Lower lobe of right lung (tissue), 2 donors: ENCODE data around the gene TMEM218. TPM values are rescaled to one million over a fixed set of nuclear protein-coding genes. Genes with fewer than 3 reads are reported as not detected.
A peak's percentile ranks its signal among the peaks of the same experiment; 100 is the strongest.

Experiments used
- ATAC-seq, 2 donors: fragments of 200-7000 bp; cut with Tn5 transposase; one replicate each; pipeline ENCODE4 v1.9.1; 2020 to 2022; ENCODE audit warnings: mild to moderate bottlenecking in 2 of 2, moderate library complexity in 2 of 2
- DNase-seq: peaks from one replicate; pipeline ENCODE4 v3.0.0-alpha.2; 2020
- H3K27ac ChIP-seq: fragments of 200-600 bp; one replicate; pipeline ENCODE4 v1.8.0; 2022
- H3K27me3 ChIP-seq: fragments of 200-600 bp; one replicate; pipeline ENCODE4 v1.8.0; 2022; ENCODE audit warnings: low read depth
- H3K36me3 ChIP-seq: fragments of 200-600 bp; one replicate; pipeline ENCODE4 v1.8.0; 2022; ENCODE audit warnings: mild to moderate bottlenecking
- H3K4me1 ChIP-seq: fragments of 200-600 bp; one replicate; pipeline ENCODE4 v1.8.0; 2022
- H3K4me3 ChIP-seq: fragments of 200-600 bp; one replicate; pipeline ENCODE4 v1.8.0; 2022; ENCODE audit warnings: mild to moderate bottlenecking
- H3K9me3 ChIP-seq: fragments of 200-600 bp; one replicate; pipeline ENCODE4 v1.8.0; 2022
- intact Hi-C: fragments of 100-400 bp; cut with DNase I; formaldehyde crosslinking; loops from one replicate; pipeline ENCODE4 v1.11.0; 2022
- total RNA-seq: library from RNA; stranded (reverse); fragmentation: NEBNext Ultra II Directional; extraction: Animal tissue kit (Norgen Biotek cat#: 25700); gene quantifications from one replicate; pipeline ENCODE4 v1.2.1, GENCODE V29; 2021
- TF ChIP-seq, protein P1 (sequence below): fragments of 200-600 bp; IDR thresholded peaks from one replicate; pipeline ENCODE4 v1.8.0; 2022; ENCODE audit warnings: antibody characterized with exemption, mild to moderate bottlenecking
- donor health status: DM: no; HTN: yes; CAD: no; lungs with severe emphysema.

Gene TMEM218
- total RNA-seq, 1 donor from 2014 or later, result 20.5 TPM

GRCh38 chr11:125155100-125155444, 43.6 kb upstream of the TMEM218 start:
- no peak for DNase-seq
- no peak overlapping the region for H3K4me3 ChIP-seq
- H3K4me1 ChIP-seq, result no peaks in the 10 kb centered on the region
- intact Hi-C loops, result no loop called here
- ATAC-seq, result no peak
- H3K27me3 ChIP-seq, result peaks cover 18% of the 10 kb centered on the region
- H3K9me3 ChIP-seq, result no peaks in the 10 kb centered on the region
- H3K36me3 ChIP-seq, result no peaks in the 10 kb centered on the region
- TF ChIP-seq, protein P1, sequence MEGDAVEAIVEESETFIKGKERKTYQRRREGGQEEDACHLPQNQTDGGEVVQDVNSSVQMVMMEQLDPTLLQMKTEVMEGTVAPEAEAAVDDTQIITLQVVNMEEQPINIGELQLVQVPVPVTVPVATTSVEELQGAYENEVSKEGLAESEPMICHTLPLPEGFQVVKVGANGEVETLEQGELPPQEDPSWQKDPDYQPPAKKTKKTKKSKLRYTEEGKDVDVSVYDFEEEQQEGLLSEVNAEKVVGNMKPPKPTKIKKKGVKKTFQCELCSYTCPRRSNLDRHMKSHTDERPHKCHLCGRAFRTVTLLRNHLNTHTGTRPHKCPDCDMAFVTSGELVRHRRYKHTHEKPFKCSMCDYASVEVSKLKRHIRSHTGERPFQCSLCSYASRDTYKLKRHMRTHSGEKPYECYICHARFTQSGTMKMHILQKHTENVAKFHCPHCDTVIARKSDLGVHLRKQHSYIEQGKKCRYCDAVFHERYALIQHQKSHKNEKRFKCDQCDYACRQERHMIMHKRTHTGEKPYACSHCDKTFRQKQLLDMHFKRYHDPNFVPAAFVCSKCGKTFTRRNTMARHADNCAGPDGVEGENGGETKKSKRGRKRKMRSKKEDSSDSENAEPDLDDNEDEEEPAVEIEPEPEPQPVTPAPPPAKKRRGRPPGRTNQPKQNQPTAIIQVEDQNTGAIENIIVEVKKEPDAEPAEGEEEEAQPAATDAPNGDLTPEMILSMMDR, result no peak
- no peak overlapping the region for H3K27ac ChIP-seq

DNA sequence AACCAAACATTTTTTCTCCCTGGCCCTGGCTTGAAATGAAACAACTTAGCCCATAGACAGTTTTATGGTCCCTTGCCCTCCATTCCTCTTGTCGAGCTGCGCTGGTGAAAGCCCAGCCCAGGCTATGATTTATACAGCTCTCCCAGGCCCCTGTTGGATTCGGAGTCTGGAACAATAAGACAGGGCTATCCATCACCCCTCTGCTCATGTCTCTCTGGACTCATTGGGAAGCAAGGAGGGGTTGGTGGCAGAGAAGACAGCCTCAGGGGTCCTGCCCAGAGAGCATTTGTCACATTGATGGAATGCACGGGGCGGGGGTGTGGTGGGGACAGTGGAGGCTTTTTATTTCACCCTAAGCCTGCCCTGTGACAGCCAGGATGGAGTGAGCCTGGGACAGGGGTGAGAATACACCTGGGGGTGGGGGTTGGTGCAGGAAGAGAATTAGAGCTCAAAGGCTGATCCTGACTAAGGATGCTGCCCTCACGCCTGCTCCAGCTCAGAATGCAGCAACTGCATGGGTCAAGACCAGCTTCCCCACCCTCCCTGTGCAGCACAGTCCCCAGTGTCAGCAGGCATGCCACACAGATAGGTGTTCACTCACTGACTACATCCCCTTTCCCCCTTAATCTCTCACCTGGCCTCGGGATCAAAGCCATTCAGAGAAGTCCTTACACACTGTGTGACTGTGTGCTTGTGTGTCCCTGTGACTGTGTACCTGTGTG, 43.1 kb upstream of the TMEM218 start:
- TF ChIP-seq, protein P1, result no peak
- DNase-seq, result no peak
- H3K36me3 ChIP-seq, result no peaks in the 10 kb centered on the region
- peak in 1 of 2 donors; percentile 26 for ATAC-seq
- intact Hi-C loops, result no loop called here
- no peak overlapping the region for H3K4me3 ChIP-seq
- H3K4me1 ChIP-seq, result no peaks in the 10 kb centered on the region
- H3K27ac ChIP-seq, result no peak overlapping the region
- peaks cover 18% of the 10 kb centered on the region for H3K27me3 ChIP-seq
- H3K9me3 ChIP-seq, result no peaks in the 10 kb centered on the region

- no peak overlapping the region for H3K4me3 ChIP-seq
- H3K4me1 ChIP-seq, result no peaks in the 10 kb centered on the region
- no peak for DNase-seq
- H3K36me3 ChIP-seq, result no peaks in the 10 kb centered on the region
- intact Hi-C loops, result no loop called here
- no peak overlapping the region for H3K27ac ChIP-seq
- no peak for ATAC-seq
- H3K27me3 ChIP-seq, result peaks cover 14% of the 10 kb centered on the region
- TF ChIP-seq, protein P1, result no peak
- no peaks in the 10 kb centered on the region for H3K9me3 ChIP-seq
Measured at GRCh38 chr11:125153837-125154236, 42.4 kb upstream of the TMEM218 start.

GRCh38 chr11:125148743-125149142, 37.3 kb upstream of the TMEM218 start:
- H3K27me3 ChIP-seq, result peaks cover 2% of the 10 kb centered on the region
- H3K4me3 ChIP-seq, result no peak overlapping the region
- H3K4me1 ChIP-seq, result no peaks in the 10 kb centered on the region
- DNase-seq (no peak), ATAC-seq (no peak)
- no peaks in the 10 kb centered on the region for H3K36me3 ChIP-seq
- TF ChIP-seq, protein P1, result no peak
- no peaks in the 10 kb centered on the region for H3K9me3 ChIP-seq
- intact Hi-C loops, result no loop called here
- H3K27ac ChIP-seq, result no peak overlapping the region

DNA sequence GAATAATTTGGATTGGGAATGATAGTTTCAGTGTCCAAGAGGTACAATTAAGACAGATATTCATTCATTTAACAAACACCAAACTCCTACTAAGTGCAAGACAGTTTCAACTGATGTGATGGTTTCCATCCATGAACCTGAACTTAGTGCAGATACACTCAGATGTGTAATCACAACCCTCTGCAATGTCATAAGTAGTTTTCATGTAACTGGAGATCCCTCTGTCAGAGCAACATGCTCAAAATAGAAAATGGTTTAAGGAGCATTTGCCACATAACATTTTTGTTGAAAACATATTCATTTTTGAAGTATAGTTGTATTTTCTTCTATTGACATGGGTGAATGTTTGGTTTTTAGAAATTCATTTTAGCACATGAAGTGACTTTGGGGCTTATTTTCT, 36.6 kb upstream of the TMEM218 start:
- ATAC-seq (no peak), DNase-seq (no peak)
- TF ChIP-seq, protein P1, result no peak
- H3K36me3 ChIP-seq, result no peaks in the 10 kb centered on the region
- H3K9me3 ChIP-seq, result no peaks in the 10 kb centered on the region
- H3K4me3 ChIP-seq, result no peak overlapping the region
- H3K4me1 ChIP-seq, result no peaks in the 10 kb centered on the region
- H3K27ac ChIP-seq, result no peak overlapping the region
- intact Hi-C loops, result no loop called here
- peaks cover 4% of the 10 kb centered on the region for H3K27me3 ChIP-seq
